ENCODE measurements around the gene BARHL1.

Gene BARHL1

GRCh38 chr9:132546148-132547051 is 36.0 kb upstream of the BARHL1 start:
- Histone ChIP-seq H3K36me3 (replicated peaks; ENCODE audit: low read depth, low read length) (no peaks in the 10 kb centered on the region), H3K9ac (ENCODE audit: low read length) (peak overlapping the region; percentile 7; the same call in 1 of the 2 replicates), H3K27me3 (ENCODE audit: low read depth, low read length) (no peaks in the 10 kb centered on the region), H4K20me1 (ENCODE audit: insufficient read depth, low read length) (no peaks in the 10 kb centered on the region), H3K27ac (ENCODE audit: low read length) (no peak overlapping the region), H3K4me1 (ENCODE audit: low read length) (peaks cover 3% of the 10 kb centered on the region; the same call in 1 of the 2 replicates), H3K79me2 (ENCODE audit: low read length) (no peaks in the 10 kb centered on the region), H3K4me3 (ENCODE audit: low read length) (peak overlapping the region; percentile 71), H3K4me2 (ENCODE audit: low read length) (peak overlapping the region; percentile 71), H3K9me3 (ENCODE audit: insufficient read depth, low read length) (no peaks in the 10 kb centered on the region), H2AFZ (ENCODE audit: low read depth, low read length) (peak overlapping the region; percentile 31; the same call in 1 of the 2 replicates)
- TF ChIP-seq CTCF (IDR thresholded peaks at IDR 0.05; ENCODE audit: low read depth, low read length) (peak; percentile 67), EZH2phosphoT487 (IDR thresholded peaks at IDR 0.05; ENCODE audit: low read depth) (no peak)

GRCh38 chr9:132547052-132547431 is 35.4 kb upstream of the BARHL1 start:
- no peaks in the 10 kb centered on the region for H3K9me3 ChIP-seq (ENCODE audit: insufficient read depth, low read length)
- H3K27ac ChIP-seq (ENCODE audit: low read length) = no peak overlapping the region
- no peaks in the 10 kb centered on the region for H3K36me3 ChIP-seq (replicated peaks; ENCODE audit: low read depth, low read length)
- no peak overlapping the region for H3K4me2 ChIP-seq (ENCODE audit: low read length)
- no peaks in the 10 kb centered on the region for H3K79me2 ChIP-seq (ENCODE audit: low read length)
- H2AFZ ChIP-seq (ENCODE audit: low read depth, low read length) = no peak overlapping the region
- H3K4me3 ChIP-seq (ENCODE audit: low read length) = no peak overlapping the region
- no peaks in the 10 kb centered on the region for H4K20me1 ChIP-seq (ENCODE audit: insufficient read depth, low read length)
- no peak overlapping the region for H3K9ac ChIP-seq (ENCODE audit: low read length)
- H3K4me1 ChIP-seq (ENCODE audit: low read length) = peaks cover 3% of the 10 kb centered on the region; the same call in 1 of the 2 replicates
- no peaks in the 10 kb centered on the region for H3K27me3 ChIP-seq (ENCODE audit: low read depth, low read length)
- no peak for TF ChIP-seq EZH2phosphoT487 (IDR thresholded peaks at IDR 0.05; ENCODE audit: low read depth)
- TF ChIP-seq CTCF (IDR thresholded peaks at IDR 0.05; ENCODE audit: low read depth, low read length) = no peak

- H3K9ac ChIP-seq (ENCODE audit: low read length) = no peak overlapping the region
- no peak for TF ChIP-seq EZH2phosphoT487 (IDR thresholded peaks at IDR 0.05; ENCODE audit: low read depth)
- TF ChIP-seq CTCF (IDR thresholded peaks at IDR 0.05; ENCODE audit: low read depth, low read length) = no peak
- H3K27me3 ChIP-seq (ENCODE audit: low read depth, low read length) = no peaks in the 10 kb centered on the region
Observed at GRCh38 chr9:132547436-132547835, 35.0 kb upstream of the BARHL1 start.

GRCh38 chr9:132547976-132548730 is 34.3 kb upstream of the BARHL1 start:
- Histone ChIP-seq H3K36me3 (replicated peaks; ENCODE audit: low read depth, low read length) (no peaks in the 10 kb centered on the region), H3K4me3 (ENCODE audit: low read length) (no peak overlapping the region), H3K27me3 (ENCODE audit: low read depth, low read length) (no peaks in the 10 kb centered on the region), H3K9me3 (ENCODE audit: insufficient read depth, low read length) (no peaks in the 10 kb centered on the region), H4K20me1 (ENCODE audit: insufficient read depth, low read length) (no peaks in the 10 kb centered on the region), H3K79me2 (ENCODE audit: low read length) (no peaks in the 10 kb centered on the region), H3K4me1 (ENCODE audit: low read length) (peaks cover 3% of the 10 kb centered on the region; the same call in 1 of the 2 replicates), H3K4me2 (ENCODE audit: low read length) (no peak overlapping the region), H2AFZ (ENCODE audit: low read depth, low read length) (no peak overlapping the region), H3K27ac (ENCODE audit: low read length) (no peak overlapping the region), H3K9ac (ENCODE audit: low read length) (no peak overlapping the region)
- no peak for TF ChIP-seq CTCF (IDR thresholded peaks at IDR 0.05; ENCODE audit: low read depth, low read length)
- no peak for TF ChIP-seq EZH2phosphoT487 (IDR thresholded peaks at IDR 0.05; ENCODE audit: low read depth)

More at GRCh38 chr9:132547436-132547835, 35.0 kb upstream of the BARHL1 start:
- H3K4me3 ChIP-seq (ENCODE audit: low read length) = no peak overlapping the region
- no peaks in the 10 kb centered on the region for H4K20me1 ChIP-seq (ENCODE audit: insufficient read depth, low read length)
- H3K36me3 ChIP-seq (replicated peaks; ENCODE audit: low read depth, low read length) = no peaks in the 10 kb centered on the region
- H3K9me3 ChIP-seq (ENCODE audit: insufficient read depth, low read length) = no peaks in the 10 kb centered on the region
- H2AFZ ChIP-seq (ENCODE audit: low read depth, low read length) = no peak overlapping the region
- no peak overlapping the region for H3K27ac ChIP-seq (ENCODE audit: low read length)
- no peak overlapping the region for H3K4me2 ChIP-seq (ENCODE audit: low read length)
- no peaks in the 10 kb centered on the region for H3K79me2 ChIP-seq (ENCODE audit: low read length)
- peaks cover 3% of the 10 kb centered on the region; the same call in 1 of the 2 replicates for H3K4me1 ChIP-seq (ENCODE audit: low read length)
